NT2/D1 (cell line): ENCODE results near the gene MED13.

ENCODE experiments used
- DNase-seq: peaks from one replicate; pipeline ENCODE4 v3.0.0-alpha.2; 2011; ENCODE audit warnings: low read depth, low spot score
- H3K27me3 ChIP-seq: 2 replicates; pipeline ENCODE4 v1.6.0; 2011; ENCODE audit warnings: mild to moderate bottlenecking; ENCODE audit not compliant: insufficient read length, insufficient read depth
- H3K36me3 ChIP-seq: 2 replicates; pipeline ENCODE4 v1.6.1; 2011; ENCODE audit warnings: mild to moderate bottlenecking, low read length, mixed read lengths; ENCODE audit not compliant: insufficient read depth, insufficient read length
- H3K4me1 ChIP-seq: 2 replicates; pipeline ENCODE4 v1.5.1; 2011; ENCODE audit not compliant: insufficient read depth, insufficient read length
- H3K4me3 ChIP-seq: 2 replicates; pipeline ENCODE4 v1.5.1; 2011; ENCODE audit warnings: low read depth; ENCODE audit not compliant: insufficient read length
- H3K9ac ChIP-seq: 2 replicates; pipeline ENCODE4 v1.6.0; 2011; ENCODE audit warnings: low read depth; ENCODE audit not compliant: insufficient read length
- H3K9me3 ChIP-seq: 2 replicates; pipeline ENCODE4 v1.5.1; 2011; ENCODE audit warnings: mild to moderate bottlenecking, low read length; ENCODE audit not compliant: insufficient read depth
- SUZ12 ChIP-seq: IDR thresholded peaks from 2 replicates; pipeline ENCODE4 v1.6.1; 2011; ENCODE audit not compliant: insufficient read length, insufficient read depth; ENCODE audit errors: extremely low read depth
- YY1 ChIP-seq: IDR thresholded peaks from 2 replicates; pipeline ENCODE4 v1.6.1; 2011; ENCODE audit not compliant: insufficient read length, insufficient read depth
- ZNF274 ChIP-seq: IDR thresholded peaks from 2 replicates; pipeline ENCODE4 v1.6.1; 2011; ENCODE audit warnings: mild to moderate bottlenecking, low read depth, low read length

MED13 gene

GRCh38 chr17:62096401-62096670 lies 31.3 kb upstream of the MED13 start:
- TF ChIP-seq ZNF274 (no peak), SUZ12 (no peak)

GRCh38 chr17:62094175-62094574 lies 29.1 kb upstream of the MED13 start:
- TF ChIP-seq ZNF274 (no peak), YY1 (no peak), SUZ12 (no peak)
- no peaks in the 10 kb centered on the region for H3K9me3 ChIP-seq
- no peaks in the 10 kb centered on the region for H3K27me3 ChIP-seq
- no peak overlapping the region for H3K4me3 ChIP-seq
- H3K4me1 ChIP-seq: no peaks in the 10 kb centered on the region
- H3K36me3 ChIP-seq: no peaks in the 10 kb centered on the region
- H3K9ac ChIP-seq: no peak overlapping the region
- no peak for DNase-seq

More at GRCh38 chr17:62096401-62096670, 31.3 kb upstream of the MED13 start:
- H3K9me3 ChIP-seq: no peaks in the 10 kb centered on the region
- H3K27me3 ChIP-seq: no peaks in the 10 kb centered on the region
- no peak for DNase-seq
- no peaks in the 10 kb centered on the region for H3K36me3 ChIP-seq
- no peak overlapping the region for H3K4me3 ChIP-seq
- H3K4me1 ChIP-seq: no peaks in the 10 kb centered on the region
- H3K9ac ChIP-seq: no peak overlapping the region

GRCh38 chr17:62093188-62094155 lies 28.4 kb upstream of the MED13 start:
- Histone ChIP-seq H3K9me3 (no peaks in the 10 kb centered on the region), H3K27me3 (no peaks in the 10 kb centered on the region)

GRCh38 chr17:62092784-62093183 lies 27.7 kb upstream of the MED13 start:
- Histone ChIP-seq H3K36me3 (no peaks in the 10 kb centered on the region), H3K9me3 (no peaks in the 10 kb centered on the region), H3K4me1 (no peaks in the 10 kb centered on the region), H3K27me3 (no peaks in the 10 kb centered on the region), H3K4me3 (no peak overlapping the region), H3K9ac (no peak overlapping the region)
- DNase-seq: no peak
- TF ChIP-seq YY1: no peak
- TF ChIP-seq SUZ12: no peak
- TF ChIP-seq ZNF274: no peak

More at GRCh38 chr17:62093188-62094155, 28.4 kb upstream of the MED13 start:
- no peaks in the 10 kb centered on the region for H3K4me1 ChIP-seq
- no peak overlapping the region for H3K9ac ChIP-seq
- no peak overlapping the region for H3K4me3 ChIP-seq
- DNase-seq: no peak
- H3K36me3 ChIP-seq: no peaks in the 10 kb centered on the region
- no peak for TF ChIP-seq SUZ12
- TF ChIP-seq YY1: no peak
- TF ChIP-seq ZNF274: no peak

- no peaks in the 10 kb centered on the region for H3K36me3 ChIP-seq
- no peaks in the 10 kb centered on the region for H3K27me3 ChIP-seq
- TF ChIP-seq YY1: no peak
- no peak for TF ChIP-seq ZNF274
- H3K9ac ChIP-seq: no peak overlapping the region
- H3K4me3 ChIP-seq: no peak overlapping the region
- no peak for DNase-seq
- no peaks in the 10 kb centered on the region for H3K4me1 ChIP-seq
- H3K9me3 ChIP-seq: no peaks in the 10 kb centered on the region
These were observed 26.7 kb upstream of the MED13 start for GRCh38 chr17:62091804-62092203.

GRCh38 chr17:62090868-62091267 lies 25.8 kb upstream of the MED13 start:
- Histone ChIP-seq H3K4me1 (no peaks in the 10 kb centered on the region), H3K9me3 (no peaks in the 10 kb centered on the region), H3K36me3 (no peaks in the 10 kb centered on the region), H3K9ac (no peak overlapping the region), H3K27me3 (no peaks in the 10 kb centered on the region), H3K4me3 (no peak overlapping the region)
- DNase-seq: no peak
- TF ChIP-seq SUZ12 (no peak), YY1 (no peak), ZNF274 (no peak)

- DNase-seq: no peak
- TF ChIP-seq ZNF274 (no peak), YY1 (no peak)
These were observed 25.1 kb upstream of the MED13 start for GRCh38 chr17:62090021-62090824.

More at GRCh38 chr17:62090021-62090824, 25.1 kb upstream of the MED13 start:
- Histone ChIP-seq H3K9ac (no peak overlapping the region), H3K36me3 (no peaks in the 10 kb centered on the region), H3K4me3 (no peak overlapping the region), H3K27me3 (no peaks in the 10 kb centered on the region), H3K4me1 (no peaks in the 10 kb centered on the region), H3K9me3 (no peaks in the 10 kb centered on the region)
